GM12878 (cell line): ENCODE measurements around the gene TMIGD2. TPM values are rescaled to one million over a fixed set of nuclear protein-coding genes. Genes with fewer than 3 reads are reported as not detected.

Experiments used
- ATAC-seq: fragments of 200-7000 bp; cut with Tn5 transposase; 3 replicates; pipeline ENCODE4 v1.9.1; 2020; ENCODE audit warnings: mild to moderate bottlenecking, moderate library complexity
- BruUV-seq: library from RNA; stranded (reverse); fragments of 400-500 nt; replicated peaks from 2 replicates; lab custom pipeline; 2021; lab: Mats Ljungman, UMichigan
- CTCF ChIA-PET: fragments of 300-600 bp; sonication (Branson Sonifier 250); formaldehyde crosslinking; extraction: SDS; loops from one replicate; lab custom pipeline; 2021; ENCODE audit warnings: inconsistent platforms; lab: Yijun Ruan, JAX
- POLR2A ChIA-PET: fragments of 350-600 bp; formaldehyde crosslinking; extraction: SDS; loops from one replicate; lab custom pipeline; 2021; ENCODE audit warnings: inconsistent platforms; lab: Charles Lee
- RAD21 ChIA-PET: fragments of 300-600 bp; sonication (Branson Sonifier 250); formaldehyde crosslinking; loops from one replicate; lab custom pipeline; 2023; ENCODE audit warnings: antibody characterized with exemption; ENCODE audit not compliant: unreplicated experiment; lab: Charles Lee
- SMC1A ChIA-PET: fragments of 300-600 bp; sonication (Branson Sonifier 250); formaldehyde crosslinking; loops from one replicate; lab custom pipeline; 2023; ENCODE audit not compliant: unreplicated experiment, uncharacterized antibody; lab: Charles Lee
- DNase-seq: peaks from one replicate; pipeline ENCODE4 v3.0.0-alpha.2; 2011; ENCODE audit warnings: low read depth, low spot score
- FAIRE-seq: peaks from 3 replicates; lab custom pipeline; 2011; peaks lifted over from hg19 to GRCh38; lab: Jason Lieb, UNC
- H2AFZ ChIP-seq: 2 replicates; pipeline ENCODE4 v1.6.0; 2011; ENCODE audit warnings: low read depth, low read length, control low read depth; ENCODE audit not compliant: control insufficient read depth
- H3K27ac ChIP-seq: 2 replicates; pipeline ENCODE4 v1.5.1; 2011; ENCODE audit warnings: control low read depth; ENCODE audit not compliant: control insufficient read depth, insufficient read depth
- H3K27me3 ChIP-seq, 2 experiments: replicated peaks in 1 of 2; 2 replicates each; pipeline versions ENCODE4 v1.6.0 to v1.6.1; 2011; ENCODE audit warnings: low read length in 1 of 2; ENCODE audit not compliant: control insufficient read depth in 2 of 2, insufficient read depth in 2 of 2
- H3K36me3 ChIP-seq, 2 experiments: 2 replicates each; pipeline ENCODE4 v1.5.1; 2011; ENCODE audit warnings: low read length in 1 of 2; ENCODE audit not compliant: control insufficient read depth in 2 of 2, insufficient read depth in 2 of 2
- H3K4me1 ChIP-seq: 2 replicates; pipeline ENCODE4 v1.6.1; 2011; ENCODE audit warnings: mild to moderate bottlenecking, low read length, moderate library complexity, mixed read lengths; ENCODE audit not compliant: control insufficient read depth, insufficient read depth
- H3K4me2 ChIP-seq: 2 replicates; pipeline ENCODE4 v1.6.0; 2011; ENCODE audit warnings: control low read depth; ENCODE audit not compliant: control insufficient read depth, insufficient read depth
- H3K4me3 ChIP-seq: fragments of 200-600 bp; sonication (generic); 2 replicates; pipeline ENCODE4 v1.5.1; 2016
- H3K79me2 ChIP-seq: 2 replicates; pipeline ENCODE4 v1.6.0; 2011; ENCODE audit warnings: low read length; ENCODE audit not compliant: control insufficient read depth, insufficient read depth
- H3K9ac ChIP-seq: 2 replicates; pipeline ENCODE4 v1.8.0; 2011; ENCODE audit warnings: low read length, control low read depth, mixed read lengths; ENCODE audit not compliant: control insufficient read depth, insufficient read depth
- H3K9me3 ChIP-seq: replicated peaks from 3 replicates; pipeline ENCODE4 v1.5.1; 2011; ENCODE audit warnings: mild to moderate bottlenecking, low read length; ENCODE audit not compliant: control insufficient read depth, insufficient read depth
- H4K20me1 ChIP-seq: 2 replicates; pipeline ENCODE4 v1.6.0; 2011; ENCODE audit not compliant: control insufficient read depth, insufficient read depth
- NFYA ChIP-seq: IDR thresholded peaks from 2 replicates; pipeline ENCODE4 v1.6.1; 2011; ENCODE audit warnings: low read depth, mild to moderate bottlenecking, low read length, improper control_type of control experiment, borderline replicate concordance
- PAX5 ChIP-seq: IDR thresholded peaks from 2 replicates; pipeline ENCODE4 v1.6.1; 2011; ENCODE audit warnings: low read depth, low read length, borderline replicate concordance
- SIX5 ChIP-seq: IDR thresholded peaks from 2 replicates; pipeline ENCODE4 v1.6.1; 2011; ENCODE audit warnings: mild to moderate bottlenecking, low read depth, low read length, moderate library complexity; ENCODE audit not compliant: severe bottlenecking
- SMAD1 ChIP-seq: fragments of 450-650 bp; IDR thresholded peaks from 2 replicates; pipeline ENCODE4 v1.6.1; 2018; ENCODE audit warnings: mild to moderate bottlenecking, low read depth; ENCODE audit not compliant: partially characterized antibody
- SMAD5 ChIP-seq: IDR thresholded peaks from 2 replicates; pipeline ENCODE4 v1.6.1; 2016; ENCODE audit warnings: antibody characterized with exemption, low read depth
- SREBF1 ChIP-seq: IDR thresholded peaks from 2 replicates; pipeline ENCODE4 v1.6.1; 2012; ENCODE audit warnings: mild to moderate bottlenecking, low read length
- WRNIP1 ChIP-seq: IDR thresholded peaks from 2 replicates; pipeline ENCODE4 v1.6.1; 2011; ENCODE audit warnings: low read depth, low read length, improper control_type of control experiment, borderline replicate concordance
- WGBS: methylation state at CpG from one replicate; pipeline ENCODE4 v1.1.6; 2016; ENCODE audit warnings: low lambda C conversion rate; ENCODE audit not compliant: insufficient replicate concordance, insufficient coverage; ENCODE audit errors: missing lambda C conversion rate; 5-methylcytosine and 5-hydroxymethylcytosine counted together
- in situ Hi-C: fragments of 300-500 bp; cut with MboI; formaldehyde crosslinking; loops from 9 replicates; pipeline ENCODE4 v1.14.3; 2018; ENCODE audit warnings: mixed read lengths
- intact Hi-C: fragments of 100-400 bp; cut with micrococcal nuclease; formaldehyde crosslinking; loops from one replicate; pipeline ENCODE4 v1.14.2; 2022; ENCODE audit not compliant: unreplicated experiment
- polyA plus RNA-seq, 11 experiments: library from polyadenylated mRNA; depleted of rRNA in 4 of 11; unstranded in 6 of 11; stranded (reverse) in 5 of 11; fragments of >200 nt; fragmentation: Nextera tagmentation in 4 of 11; fragmentation: Illumina TruSeq in 1 of 11; extraction: Ambion mirVana in 4 of 11; extraction: Trizol in 1 of 11; gene quantifications; 1 replicate in 1 of 11; 2 replicates in 10 of 11; pipeline versions ENCODE4 v1.2.1 to v1.2.3, GENCODE V29; 2011 to 2016; ENCODE audit warnings: inconsistent platforms in 2 of 11, missing spikeins in 2 of 11, low read depth in 1 of 11
- total RNA-seq, 4 experiments: library from RNA; depleted of rRNA in 3 of 4; stranded (reverse); fragments of >200 nt in 3 of 4; fragmentation: Illumina TruSeq in 1 of 4; extraction: Trizol in 1 of 4; gene quantifications; 2 replicates each; pipeline versions ENCODE4 v1.2.1 to v1.2.3, GENCODE V29; 2013 to 2021
- TF ChIP-seq, protein P1 (sequence below): fragments of 150-350 bp; IDR thresholded peaks from 2 replicates; pipeline ENCODE4 v1.6.1; 2014; ENCODE audit warnings: mild to moderate bottlenecking, low read depth, low read length
- TF ChIP-seq, protein P2 (sequence below): fragments of 450-650 bp; formaldehyde crosslinking; IDR thresholded peaks from 2 replicates; pipeline ENCODE4 v1.4.0; 2020; ENCODE audit warnings: mild to moderate bottlenecking, moderate library complexity
- TF ChIP-seq, protein P3 (sequence below): IDR thresholded peaks from 2 replicates; pipeline ENCODE4 v1.6.1; 2012; ENCODE audit warnings: mild to moderate bottlenecking, low read depth, low read length

TMIGD2 gene
- total and polyA plus RNA-seq, 10 of the 15 experiments (the other 5 are each of a cell fraction or from before 2014, with no cell fraction given): 0.09 to 0.40 (median 0.14) TPM; not detected in 5

DNA sequence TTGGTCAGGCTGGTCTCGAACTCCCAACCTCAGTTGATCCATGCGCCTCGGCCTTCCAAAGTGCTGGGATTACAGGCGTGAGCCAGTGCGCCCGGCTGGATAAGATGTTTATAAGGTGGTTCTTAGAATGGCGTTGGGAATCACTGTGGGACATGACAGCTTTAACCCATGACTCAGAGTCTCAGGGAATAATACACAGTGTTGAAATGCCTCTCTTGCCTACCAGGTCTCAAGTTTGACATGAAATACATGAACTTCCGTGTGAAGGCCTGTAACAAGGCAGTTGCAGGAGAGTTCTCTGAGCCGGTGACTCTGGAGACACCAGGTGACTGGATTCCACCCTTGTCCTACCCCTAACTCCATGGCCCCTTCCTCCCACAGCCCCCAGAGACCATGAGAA lies 14.8 kb upstream of the TMIGD2 start:
- CTCF ChIA-PET: no interaction called here
- Histone ChIP-seq H3K36me3 (no peaks in the 10 kb centered on the region), H3K27ac (no peak overlapping the region), H3K4me1 (no peaks in the 10 kb centered on the region), H3K4me2 (no peak overlapping the region), H3K9me3 (no peaks in the 10 kb centered on the region; the same call in 2 of the 3 replicates), H3K27me3 (no peaks in the 10 kb centered on the region), H2AFZ (no peak overlapping the region), H3K4me3 (no peak overlapping the region), H4K20me1 (no peaks in the 10 kb centered on the region), H3K9ac (no peak overlapping the region), H3K79me2 (no peaks in the 10 kb centered on the region)
- RAD21 ChIA-PET: no interaction called here
- in situ Hi-C loops (no loop called here), intact Hi-C loops (no loop called here)
- FAIRE-seq (no peak), DNase-seq (no peak), ATAC-seq (no peak)
- WGBS: 61% methylated on average over 9 of the region's 9 CpGs
- SMC1A ChIA-PET: no interaction called here
- TF ChIP-seq SMAD1 (no peak), SMAD5 (no peak), WRNIP1 (no peak), NFYA (no peak), PAX5 (no peak), SIX5 (no peak), SREBF1 (no peak)
- TF ChIP-seq, protein P1, sequence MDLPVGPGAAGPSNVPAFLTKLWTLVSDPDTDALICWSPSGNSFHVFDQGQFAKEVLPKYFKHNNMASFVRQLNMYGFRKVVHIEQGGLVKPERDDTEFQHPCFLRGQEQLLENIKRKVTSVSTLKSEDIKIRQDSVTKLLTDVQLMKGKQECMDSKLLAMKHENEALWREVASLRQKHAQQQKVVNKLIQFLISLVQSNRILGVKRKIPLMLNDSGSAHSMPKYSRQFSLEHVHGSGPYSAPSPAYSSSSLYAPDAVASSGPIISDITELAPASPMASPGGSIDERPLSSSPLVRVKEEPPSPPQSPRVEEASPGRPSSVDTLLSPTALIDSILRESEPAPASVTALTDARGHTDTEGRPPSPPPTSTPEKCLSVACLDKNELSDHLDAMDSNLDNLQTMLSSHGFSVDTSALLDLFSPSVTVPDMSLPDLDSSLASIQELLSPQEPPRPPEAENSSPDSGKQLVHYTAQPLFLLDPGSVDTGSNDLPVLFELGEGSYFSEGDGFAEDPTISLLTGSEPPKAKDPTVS: no peak
- TF ChIP-seq, protein P2, sequence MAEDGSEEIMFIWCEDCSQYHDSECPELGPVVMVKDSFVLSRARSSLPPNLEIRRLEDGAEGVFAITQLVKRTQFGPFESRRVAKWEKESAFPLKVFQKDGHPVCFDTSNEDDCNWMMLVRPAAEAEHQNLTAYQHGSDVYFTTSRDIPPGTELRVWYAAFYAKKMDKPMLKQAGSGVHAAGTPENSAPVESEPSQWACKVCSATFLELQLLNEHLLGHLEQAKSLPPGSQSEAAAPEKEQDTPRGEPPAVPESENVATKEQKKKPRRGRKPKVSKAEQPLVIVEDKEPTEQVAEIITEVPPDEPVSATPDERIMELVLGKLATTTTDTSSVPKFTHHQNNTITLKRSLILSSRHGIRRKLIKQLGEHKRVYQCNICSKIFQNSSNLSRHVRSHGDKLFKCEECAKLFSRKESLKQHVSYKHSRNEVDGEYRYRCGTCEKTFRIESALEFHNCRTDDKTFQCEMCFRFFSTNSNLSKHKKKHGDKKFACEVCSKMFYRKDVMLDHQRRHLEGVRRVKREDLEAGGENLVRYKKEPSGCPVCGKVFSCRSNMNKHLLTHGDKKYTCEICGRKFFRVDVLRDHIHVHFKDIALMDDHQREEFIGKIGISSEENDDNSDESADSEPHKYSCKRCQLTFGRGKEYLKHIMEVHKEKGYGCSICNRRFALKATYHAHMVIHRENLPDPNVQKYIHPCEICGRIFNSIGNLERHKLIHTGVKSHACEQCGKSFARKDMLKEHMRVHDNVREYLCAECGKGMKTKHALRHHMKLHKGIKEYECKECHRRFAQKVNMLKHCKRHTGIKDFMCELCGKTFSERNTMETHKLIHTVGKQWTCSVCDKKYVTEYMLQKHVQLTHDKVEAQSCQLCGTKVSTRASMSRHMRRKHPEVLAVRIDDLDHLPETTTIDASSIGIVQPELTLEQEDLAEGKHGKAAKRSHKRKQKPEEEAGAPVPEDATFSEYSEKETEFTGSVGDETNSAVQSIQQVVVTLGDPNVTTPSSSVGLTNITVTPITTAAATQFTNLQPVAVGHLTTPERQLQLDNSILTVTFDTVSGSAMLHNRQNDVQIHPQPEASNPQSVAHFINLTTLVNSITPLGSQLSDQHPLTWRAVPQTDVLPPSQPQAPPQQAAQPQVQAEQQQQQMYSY (CRISPR knock-in tag): no peak
- TF ChIP-seq, protein P3, sequence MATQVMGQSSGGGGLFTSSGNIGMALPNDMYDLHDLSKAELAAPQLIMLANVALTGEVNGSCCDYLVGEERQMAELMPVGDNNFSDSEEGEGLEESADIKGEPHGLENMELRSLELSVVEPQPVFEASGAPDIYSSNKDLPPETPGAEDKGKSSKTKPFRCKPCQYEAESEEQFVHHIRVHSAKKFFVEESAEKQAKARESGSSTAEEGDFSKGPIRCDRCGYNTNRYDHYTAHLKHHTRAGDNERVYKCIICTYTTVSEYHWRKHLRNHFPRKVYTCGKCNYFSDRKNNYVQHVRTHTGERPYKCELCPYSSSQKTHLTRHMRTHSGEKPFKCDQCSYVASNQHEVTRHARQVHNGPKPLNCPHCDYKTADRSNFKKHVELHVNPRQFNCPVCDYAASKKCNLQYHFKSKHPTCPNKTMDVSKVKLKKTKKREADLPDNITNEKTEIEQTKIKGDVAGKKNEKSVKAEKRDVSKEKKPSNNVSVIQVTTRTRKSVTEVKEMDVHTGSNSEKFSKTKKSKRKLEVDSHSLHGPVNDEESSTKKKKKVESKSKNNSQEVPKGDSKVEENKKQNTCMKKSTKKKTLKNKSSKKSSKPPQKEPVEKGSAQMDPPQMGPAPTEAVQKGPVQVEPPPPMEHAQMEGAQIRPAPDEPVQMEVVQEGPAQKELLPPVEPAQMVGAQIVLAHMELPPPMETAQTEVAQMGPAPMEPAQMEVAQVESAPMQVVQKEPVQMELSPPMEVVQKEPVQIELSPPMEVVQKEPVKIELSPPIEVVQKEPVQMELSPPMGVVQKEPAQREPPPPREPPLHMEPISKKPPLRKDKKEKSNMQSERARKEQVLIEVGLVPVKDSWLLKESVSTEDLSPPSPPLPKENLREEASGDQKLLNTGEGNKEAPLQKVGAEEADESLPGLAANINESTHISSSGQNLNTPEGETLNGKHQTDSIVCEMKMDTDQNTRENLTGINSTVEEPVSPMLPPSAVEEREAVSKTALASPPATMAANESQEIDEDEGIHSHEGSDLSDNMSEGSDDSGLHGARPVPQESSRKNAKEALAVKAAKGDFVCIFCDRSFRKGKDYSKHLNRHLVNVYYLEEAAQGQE: no peak
- POLR2A ChIA-PET: no interaction called here
- BruUV-seq: no TSS peak
